ENCODE results near the gene NCOA1.

DNA sequence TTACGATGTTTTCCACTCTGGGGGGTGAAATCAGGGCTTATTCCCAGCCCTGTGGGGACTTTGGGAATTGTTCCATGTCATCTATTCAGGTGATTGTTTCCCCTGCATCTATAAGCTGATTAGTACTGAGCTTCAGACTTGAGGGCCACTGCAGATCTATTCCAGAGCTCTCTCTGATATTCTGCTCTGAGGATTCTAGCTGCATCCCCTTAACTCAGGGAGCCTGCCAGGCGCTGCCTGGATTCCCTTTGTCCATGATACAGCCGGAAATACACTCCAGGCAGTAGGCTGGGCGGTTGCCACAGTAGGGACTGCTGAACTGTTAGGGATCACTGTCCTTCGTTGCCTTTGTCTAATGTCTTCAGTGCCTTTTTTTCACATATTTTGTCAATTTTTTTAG is 270.8 kb downstream of the NCOA1 start:
- TF ChIP-seq, protein P1, sequence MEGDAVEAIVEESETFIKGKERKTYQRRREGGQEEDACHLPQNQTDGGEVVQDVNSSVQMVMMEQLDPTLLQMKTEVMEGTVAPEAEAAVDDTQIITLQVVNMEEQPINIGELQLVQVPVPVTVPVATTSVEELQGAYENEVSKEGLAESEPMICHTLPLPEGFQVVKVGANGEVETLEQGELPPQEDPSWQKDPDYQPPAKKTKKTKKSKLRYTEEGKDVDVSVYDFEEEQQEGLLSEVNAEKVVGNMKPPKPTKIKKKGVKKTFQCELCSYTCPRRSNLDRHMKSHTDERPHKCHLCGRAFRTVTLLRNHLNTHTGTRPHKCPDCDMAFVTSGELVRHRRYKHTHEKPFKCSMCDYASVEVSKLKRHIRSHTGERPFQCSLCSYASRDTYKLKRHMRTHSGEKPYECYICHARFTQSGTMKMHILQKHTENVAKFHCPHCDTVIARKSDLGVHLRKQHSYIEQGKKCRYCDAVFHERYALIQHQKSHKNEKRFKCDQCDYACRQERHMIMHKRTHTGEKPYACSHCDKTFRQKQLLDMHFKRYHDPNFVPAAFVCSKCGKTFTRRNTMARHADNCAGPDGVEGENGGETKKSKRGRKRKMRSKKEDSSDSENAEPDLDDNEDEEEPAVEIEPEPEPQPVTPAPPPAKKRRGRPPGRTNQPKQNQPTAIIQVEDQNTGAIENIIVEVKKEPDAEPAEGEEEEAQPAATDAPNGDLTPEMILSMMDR (conservative IDR thresholded peaks at IDR 0.05; ENCODE audit: low read length), result no peak
- no peak for TF ChIP-seq EZH2phosphoT487 (IDR thresholded peaks at IDR 0.05; ENCODE audit: borderline replicate concordance, low read depth, low read length)

Measured in OCI-LY7 (cell line).